ENCODE measurements around the gene PANX1.

PANX1 gene

DNA sequence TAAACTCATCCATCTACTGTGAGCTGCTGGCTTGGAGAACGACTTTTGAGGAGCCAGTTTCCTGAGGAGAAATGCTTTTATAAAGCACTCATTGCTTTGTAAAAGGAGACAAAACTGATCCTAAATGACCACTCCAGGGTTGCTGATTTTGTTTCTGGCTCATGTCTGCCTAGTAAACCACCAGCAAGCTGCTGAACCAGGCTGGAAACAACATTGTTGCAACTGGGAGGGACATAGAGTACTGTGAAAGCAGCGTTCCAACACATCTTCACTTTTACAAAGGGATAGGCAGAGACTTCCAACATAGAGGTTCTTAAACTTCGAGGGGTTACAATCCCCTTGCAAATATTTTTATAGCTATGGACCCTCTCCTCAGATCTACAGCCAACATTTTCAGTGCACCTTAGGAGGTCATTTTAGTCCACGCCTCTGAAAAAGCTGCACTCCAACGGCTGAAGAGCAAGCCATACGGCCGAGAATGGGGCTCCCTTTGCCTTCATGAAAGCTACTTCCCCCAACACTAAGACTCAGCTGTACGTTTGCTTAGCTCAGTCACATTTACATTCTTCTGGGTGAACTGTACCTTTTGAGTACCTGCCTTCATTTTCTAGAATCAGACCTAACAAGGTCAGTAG, 54.7 kb downstream of the PANX1 start:
- TF ChIP-seq, protein P1, sequence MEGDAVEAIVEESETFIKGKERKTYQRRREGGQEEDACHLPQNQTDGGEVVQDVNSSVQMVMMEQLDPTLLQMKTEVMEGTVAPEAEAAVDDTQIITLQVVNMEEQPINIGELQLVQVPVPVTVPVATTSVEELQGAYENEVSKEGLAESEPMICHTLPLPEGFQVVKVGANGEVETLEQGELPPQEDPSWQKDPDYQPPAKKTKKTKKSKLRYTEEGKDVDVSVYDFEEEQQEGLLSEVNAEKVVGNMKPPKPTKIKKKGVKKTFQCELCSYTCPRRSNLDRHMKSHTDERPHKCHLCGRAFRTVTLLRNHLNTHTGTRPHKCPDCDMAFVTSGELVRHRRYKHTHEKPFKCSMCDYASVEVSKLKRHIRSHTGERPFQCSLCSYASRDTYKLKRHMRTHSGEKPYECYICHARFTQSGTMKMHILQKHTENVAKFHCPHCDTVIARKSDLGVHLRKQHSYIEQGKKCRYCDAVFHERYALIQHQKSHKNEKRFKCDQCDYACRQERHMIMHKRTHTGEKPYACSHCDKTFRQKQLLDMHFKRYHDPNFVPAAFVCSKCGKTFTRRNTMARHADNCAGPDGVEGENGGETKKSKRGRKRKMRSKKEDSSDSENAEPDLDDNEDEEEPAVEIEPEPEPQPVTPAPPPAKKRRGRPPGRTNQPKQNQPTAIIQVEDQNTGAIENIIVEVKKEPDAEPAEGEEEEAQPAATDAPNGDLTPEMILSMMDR (IDR thresholded peaks at IDR 0.05; ENCODE audit: low read length, missing control alignments) = no peak
- DNase-seq (ENCODE audit: low read depth) = no peak
- H3K4me3 ChIP-seq (replicated peaks; ENCODE audit: low read depth, low read length) = no peak overlapping the region

DNA sequence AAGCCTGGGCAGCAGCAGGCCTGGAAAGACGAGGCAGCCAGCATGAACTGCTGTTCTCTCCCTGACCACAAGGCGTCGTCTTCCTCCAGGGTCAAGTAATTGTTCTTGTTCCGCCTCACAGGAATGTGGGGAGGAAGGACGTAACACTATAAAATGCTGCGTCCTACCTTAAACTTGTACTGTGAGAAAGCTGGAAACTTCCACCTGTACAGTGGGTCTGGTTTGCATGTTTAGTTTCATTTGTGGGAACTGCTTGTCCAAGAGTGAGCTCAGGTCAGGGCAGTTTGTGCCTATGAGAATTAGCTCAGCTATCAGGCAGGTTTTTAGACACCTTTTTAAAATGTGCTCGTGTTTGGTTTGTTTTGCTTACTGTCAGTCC, 55.2 kb downstream of the PANX1 start:
- peak; percentile 68 for DNase-seq (ENCODE audit: low read depth)
- TF ChIP-seq, protein P1 (IDR thresholded peaks at IDR 0.05; ENCODE audit: low read length, missing control alignments) = peak; percentile 79
- no peak overlapping the region for H3K4me3 ChIP-seq (replicated peaks; ENCODE audit: low read depth, low read length)

GRCh38 chr11:94184362-94184761, 55.7 kb downstream of the PANX1 start:
- no peak for DNase-seq (ENCODE audit: low read depth)
- H3K4me3 ChIP-seq (replicated peaks; ENCODE audit: low read depth, low read length) = no peak overlapping the region
- TF ChIP-seq, protein P1 (IDR thresholded peaks at IDR 0.05; ENCODE audit: low read length, missing control alignments) = no peak

DNA sequence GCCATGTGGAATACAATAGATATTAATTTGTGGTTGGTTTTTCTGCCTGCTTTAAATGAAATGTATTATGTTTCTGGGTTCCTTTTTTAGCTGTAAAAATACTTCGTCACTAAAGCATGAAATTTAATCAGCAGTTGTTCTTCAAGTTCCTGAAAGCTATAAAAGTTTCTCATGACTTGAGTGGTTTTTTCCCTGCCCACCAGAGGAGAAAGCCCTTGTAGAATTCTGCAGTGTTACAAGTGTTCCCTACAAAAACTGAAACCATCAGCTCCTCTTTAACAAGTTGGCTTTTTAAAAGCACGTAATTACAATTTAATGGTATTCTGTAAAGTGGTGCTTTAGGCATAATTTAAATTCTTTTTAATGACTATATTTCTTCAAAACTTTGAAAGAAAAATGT, 56.2 kb downstream of the PANX1 start:
- DNase-seq (ENCODE audit: low read depth) = no peak
- no peak overlapping the region for H3K4me3 ChIP-seq (replicated peaks; ENCODE audit: low read depth, low read length)
- TF ChIP-seq, protein P1 (IDR thresholded peaks at IDR 0.05; ENCODE audit: low read length, missing control alignments) = no peak

DNA sequence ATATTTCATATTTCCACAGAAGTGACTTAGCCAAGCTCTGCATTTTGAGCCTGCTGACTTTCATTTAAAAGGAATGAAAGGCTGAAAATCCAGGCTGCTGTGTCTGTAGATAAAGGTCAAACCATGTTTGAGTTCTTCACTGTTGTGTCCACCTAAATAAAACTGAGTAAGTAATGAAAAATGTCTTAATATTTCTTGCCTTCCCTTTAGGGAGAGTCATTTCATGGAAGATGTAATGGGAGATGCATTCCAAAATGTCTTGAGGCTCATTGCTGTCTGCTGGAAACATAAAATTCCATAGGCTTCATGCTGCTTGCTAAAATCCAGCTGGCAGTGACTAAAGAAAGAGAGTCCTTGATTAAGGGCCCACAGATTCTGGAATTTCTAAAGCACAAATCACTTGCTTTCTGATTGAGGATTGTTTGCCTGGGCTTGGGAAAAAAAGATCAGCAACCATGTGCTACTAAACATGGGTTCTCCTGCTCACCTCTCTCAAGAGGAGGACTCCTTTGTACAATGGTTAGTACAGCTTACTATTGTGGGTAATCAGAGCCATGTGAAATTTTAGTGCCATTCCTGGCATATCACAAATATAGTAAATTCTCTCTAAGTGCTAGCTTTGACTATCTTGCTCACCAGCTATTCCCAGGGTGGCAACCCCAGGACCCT, 56.9 kb downstream of the PANX1 start:
- H3K4me3 ChIP-seq (replicated peaks; ENCODE audit: low read depth, low read length) = no peak overlapping the region
- peak; percentile 8 for DNase-seq (ENCODE audit: low read depth)
- TF ChIP-seq, protein P1 (IDR thresholded peaks at IDR 0.05; ENCODE audit: low read length, missing control alignments) = no peak

DNA sequence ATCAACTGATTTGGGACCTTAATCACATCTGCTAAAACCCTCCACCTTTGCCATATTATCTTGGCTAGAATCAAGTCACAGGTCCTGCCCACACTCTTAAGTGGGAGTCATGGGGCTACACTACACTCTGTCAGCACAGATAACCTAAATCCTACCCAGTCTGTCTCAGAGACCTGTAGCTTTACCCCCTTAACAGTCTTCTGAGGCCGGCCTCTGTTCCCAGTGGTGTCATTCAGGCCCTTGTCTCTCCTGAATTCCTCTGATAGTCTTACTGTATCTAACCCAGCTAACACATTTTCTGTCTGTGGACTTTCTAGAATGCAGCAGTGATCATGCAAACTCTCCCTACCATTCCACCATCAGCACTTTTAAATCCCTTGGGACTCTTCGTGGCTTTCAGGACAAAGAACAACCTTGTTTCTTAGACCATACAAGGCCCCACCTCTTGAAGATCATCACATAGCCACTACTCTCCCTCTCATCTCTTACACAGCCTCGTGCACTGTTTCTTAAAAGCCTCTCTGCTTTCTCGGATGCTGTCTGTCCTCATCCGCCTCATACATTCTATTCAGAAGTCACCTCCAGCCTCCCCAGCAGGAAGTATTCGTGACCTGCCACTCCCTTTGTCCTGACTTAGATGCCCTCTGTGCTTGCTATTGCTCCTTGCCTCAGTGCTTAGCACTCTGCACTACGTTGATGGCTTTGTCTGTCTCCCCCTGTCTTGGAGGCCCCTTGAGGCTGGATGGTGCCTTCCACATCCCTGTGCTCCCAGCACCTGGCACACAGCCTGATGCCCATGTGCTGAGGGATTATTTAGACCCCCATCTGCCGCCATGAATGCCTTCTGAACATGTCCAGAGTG, 57.9 kb downstream of the PANX1 start:
- DNase-seq (ENCODE audit: low read depth) = no peak
- TF ChIP-seq, protein P1 (IDR thresholded peaks at IDR 0.05; ENCODE audit: low read length, missing control alignments) = no peak
- no peak overlapping the region for H3K4me3 ChIP-seq (replicated peaks; ENCODE audit: low read depth, low read length)
